Measurements from ENCODE around the gene MYLK2.

MYLK2 gene

DNA sequence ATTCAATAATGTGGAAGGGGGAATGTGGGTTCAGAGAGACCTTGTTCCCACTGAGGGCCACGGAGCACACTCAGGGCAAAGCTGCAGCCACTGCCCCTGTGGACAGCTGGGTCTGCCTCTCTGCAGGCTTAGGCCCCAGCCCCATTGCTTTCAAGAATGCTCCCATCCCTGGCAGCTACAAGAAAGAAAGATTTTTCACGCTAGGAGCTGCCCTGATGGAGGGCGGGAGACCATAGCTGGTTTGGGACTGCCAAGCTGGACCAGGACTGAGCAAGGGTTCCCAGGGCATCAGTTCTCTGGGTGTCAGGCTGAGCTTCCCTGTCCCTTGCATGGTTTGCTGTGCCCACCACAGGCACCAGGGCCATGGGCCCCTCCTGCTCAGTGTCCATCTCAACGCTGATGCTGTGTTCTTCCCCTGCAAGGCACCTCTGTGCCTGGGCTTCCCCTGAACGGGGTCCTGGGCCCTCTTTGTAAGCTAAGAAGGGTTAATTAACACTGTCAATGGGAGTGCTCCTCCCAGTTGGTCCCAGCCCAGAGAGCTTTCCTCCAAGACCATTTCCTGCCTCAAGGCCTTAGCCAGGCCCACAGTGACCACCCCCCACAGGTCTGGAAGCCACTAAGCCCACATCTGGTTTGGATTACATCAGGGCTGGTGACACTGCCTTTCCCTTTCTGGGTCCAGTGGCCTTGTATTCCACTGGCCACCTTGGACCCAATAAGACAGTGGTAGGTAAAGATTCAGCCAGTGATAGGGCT lies 17.9 kb downstream of the MYLK2 start:
- no peak for DNase-seq

DNA sequence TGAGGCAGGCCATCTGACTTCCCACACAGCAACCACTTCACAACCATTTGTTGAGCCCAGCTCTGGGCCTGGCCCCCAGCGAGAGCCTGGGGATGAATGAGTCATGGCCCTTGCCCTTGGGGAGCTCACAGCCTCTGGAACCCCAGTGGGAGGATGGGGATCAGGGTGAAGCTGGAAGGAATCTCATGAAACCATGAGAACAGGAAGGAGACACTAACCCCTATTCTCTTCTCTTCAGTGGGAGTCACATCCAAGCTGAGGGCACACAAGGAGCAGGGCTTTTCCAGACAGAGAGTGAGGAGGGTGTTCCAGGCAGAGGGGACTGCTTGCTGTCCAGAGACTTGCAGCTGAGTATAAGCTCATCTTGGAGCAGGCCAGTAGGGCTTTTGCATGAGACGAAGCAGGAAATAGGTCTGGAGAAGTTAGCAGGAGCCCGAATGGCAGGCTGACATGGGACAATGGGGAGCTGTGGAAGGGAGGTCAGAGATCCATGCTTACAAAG lies 18.8 kb downstream of the MYLK2 start:
- DNase-seq, result no peak

GRCh38 chr20:31838646-31839292 lies 19.6 kb downstream of the MYLK2 start:
- no peak for DNase-seq

DNA sequence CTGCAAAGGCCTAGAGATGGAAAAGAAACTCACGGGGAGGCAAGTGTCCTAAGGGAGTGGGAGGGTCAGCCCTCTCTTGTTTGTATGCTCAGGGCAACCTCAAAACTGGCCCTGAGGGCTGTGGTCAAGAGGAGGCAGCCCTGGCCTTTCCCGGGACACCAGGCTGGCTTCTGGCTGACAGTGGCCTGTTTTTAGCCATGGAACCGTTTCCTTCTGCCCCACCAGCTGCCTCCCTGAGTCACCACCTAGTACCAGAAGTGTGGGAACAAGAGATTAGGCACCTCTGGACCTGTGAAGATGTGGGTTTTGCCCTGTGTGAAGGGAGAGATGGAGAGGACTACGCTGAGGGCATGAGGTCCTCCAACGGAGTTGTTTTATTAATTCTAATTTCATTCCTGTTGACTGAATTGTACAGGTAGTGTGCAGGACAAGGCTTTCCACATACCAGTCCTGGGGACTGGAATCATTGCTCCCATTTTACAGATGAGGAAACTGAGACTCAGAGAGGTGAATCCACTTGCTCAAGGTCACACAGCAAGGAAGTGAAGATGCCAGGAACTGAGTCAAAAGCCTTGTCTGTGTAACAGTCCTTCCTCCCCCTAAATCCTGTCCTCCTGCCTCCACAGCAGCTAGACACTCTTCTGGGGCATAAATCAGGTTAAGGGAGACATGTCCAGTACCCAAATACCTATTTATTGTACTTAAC lies 20.8 kb downstream of the MYLK2 start:
- DNase-seq, result no peak

- no peak for DNase-seq
These were observed 22.0 kb downstream of the MYLK2 start for GRCh38 chr20:31840906-31841816.

- no peak for DNase-seq
These were observed 22.8 kb downstream of the MYLK2 start for GRCh38 chr20:31841928-31842327.

DNA sequence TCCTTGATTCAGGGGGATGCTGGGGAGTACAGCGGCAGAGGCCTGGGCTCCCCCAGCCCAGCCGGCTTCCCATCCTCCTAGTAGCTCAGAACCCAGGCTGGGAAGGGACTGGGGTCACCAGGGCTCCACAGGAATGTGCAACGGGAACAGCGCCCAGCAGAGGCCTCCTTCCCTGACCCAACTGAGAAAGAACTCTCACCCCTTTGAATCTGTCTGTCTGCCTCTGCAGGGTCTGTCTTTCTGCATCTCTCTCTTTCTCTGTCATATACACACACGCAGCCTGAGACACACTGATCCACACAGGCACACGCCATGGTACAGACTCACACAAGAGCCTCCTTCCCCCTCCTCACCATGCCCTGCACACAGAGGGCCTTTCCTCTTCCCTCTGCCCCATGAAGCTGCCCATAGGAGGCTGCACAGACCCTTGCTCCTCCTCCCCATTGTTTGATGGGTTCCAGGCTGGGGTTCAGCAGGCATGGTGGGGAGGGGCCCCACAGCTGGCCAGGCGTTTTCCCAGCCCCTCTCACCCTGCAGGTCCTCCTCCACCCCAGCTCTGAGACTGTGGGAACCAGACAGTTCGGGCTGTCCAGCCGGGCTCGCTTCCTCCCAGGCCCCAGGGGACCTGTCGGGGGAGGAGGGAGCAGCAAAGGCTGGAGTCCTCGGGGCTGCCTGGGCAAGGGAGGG lies 23.5 kb downstream of the MYLK2 start:
- DNase-seq, result no peak

GRCh38 chr20:31843288-31843687 lies 24.1 kb downstream of the MYLK2 start:
- DNase-seq, result no peak

DNA sequence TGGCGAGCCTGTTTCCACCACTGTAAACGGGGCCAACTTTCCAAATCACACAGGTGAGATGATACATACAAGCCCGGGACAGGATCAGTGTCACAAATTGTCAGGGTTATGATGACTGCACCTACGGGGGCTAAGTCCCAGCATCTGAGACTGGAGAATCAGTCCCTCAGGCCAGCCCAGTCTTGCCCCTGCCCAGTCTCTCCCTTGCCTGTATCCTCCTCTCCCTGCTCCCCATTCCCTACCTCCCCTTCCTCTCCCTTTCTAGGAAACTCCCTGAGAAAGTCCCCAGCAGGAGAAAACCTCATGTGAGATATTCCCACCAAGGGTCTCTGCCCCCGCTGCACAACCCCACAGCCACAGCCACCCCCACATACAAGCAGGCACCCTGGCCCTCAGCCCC lies 24.7 kb downstream of the MYLK2 start:
- no peak for DNase-seq

GRCh38 chr20:31844737-31845299 lies 25.7 kb downstream of the MYLK2 start:
- DNase-seq, result no peak

- no peak for DNase-seq
These were observed 26.2 kb downstream of the MYLK2 start, which contains the start of gene FOXS1 for GRCh38 chr20:31845300-31845863. Gene FOXS1, minus strand, starts transcription at chr20:31845604. Its CDS starts 62 bp downstream, at chr20:31845542.

GRCh38 chr20:31846793-31847138 lies 27.6 kb downstream of the MYLK2 start:
- no peak for DNase-seq

- DNase-seq, result no peak
These were observed 29.2 kb downstream of the MYLK2 start for GRCh38 chr20:31848088-31848999.

GRCh38 chr20:31849306-31849930 lies 30.3 kb downstream of the MYLK2 start:
- DNase-seq, result no peak

GRCh38 chr20:31851240-31851955 lies 32.2 kb downstream of the MYLK2 start:
- no peak for DNase-seq

DNA sequence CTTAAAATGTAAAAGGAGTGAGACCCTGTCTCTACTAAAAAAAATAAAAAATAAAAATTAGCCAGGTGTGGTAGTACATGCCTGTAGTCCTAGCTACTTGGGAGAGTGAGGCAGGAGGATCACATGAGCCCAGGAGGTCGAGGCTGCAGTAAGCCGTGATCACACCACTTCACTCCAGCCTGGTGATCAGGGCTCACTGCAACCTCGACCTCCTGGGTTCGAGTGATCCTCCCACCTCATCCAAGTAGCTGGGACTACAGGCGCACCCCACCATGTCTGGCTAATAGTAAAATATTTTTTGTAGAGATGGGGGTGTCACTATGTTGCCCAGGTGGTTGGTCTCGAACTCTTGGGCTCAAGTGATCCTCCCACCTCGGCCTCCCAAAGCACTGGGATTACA lies 34.3 kb downstream of the MYLK2 start:
- DNase-seq, result no peak

DNA sequence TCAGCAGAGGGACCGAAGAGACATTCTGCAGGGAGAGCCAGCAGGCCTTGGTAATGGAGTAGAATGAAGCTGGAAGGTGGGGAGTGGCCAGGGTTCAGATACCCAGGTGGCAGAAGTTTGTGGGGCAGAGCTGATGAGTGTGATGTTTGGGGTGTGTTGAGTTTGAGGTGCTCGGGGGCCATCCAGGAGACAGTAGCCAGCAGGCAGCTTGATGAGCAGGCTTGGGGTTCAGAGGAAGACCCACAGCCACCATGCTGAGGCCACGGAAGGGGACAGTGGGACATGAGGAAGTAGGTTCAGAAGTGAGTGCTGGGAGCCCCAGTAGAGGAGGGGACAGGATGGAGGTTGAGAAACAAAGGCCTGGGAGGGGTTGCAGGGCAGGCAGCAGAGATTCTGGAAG lies 37.4 kb downstream of the MYLK2 start:
- no peak for DNase-seq

DNA sequence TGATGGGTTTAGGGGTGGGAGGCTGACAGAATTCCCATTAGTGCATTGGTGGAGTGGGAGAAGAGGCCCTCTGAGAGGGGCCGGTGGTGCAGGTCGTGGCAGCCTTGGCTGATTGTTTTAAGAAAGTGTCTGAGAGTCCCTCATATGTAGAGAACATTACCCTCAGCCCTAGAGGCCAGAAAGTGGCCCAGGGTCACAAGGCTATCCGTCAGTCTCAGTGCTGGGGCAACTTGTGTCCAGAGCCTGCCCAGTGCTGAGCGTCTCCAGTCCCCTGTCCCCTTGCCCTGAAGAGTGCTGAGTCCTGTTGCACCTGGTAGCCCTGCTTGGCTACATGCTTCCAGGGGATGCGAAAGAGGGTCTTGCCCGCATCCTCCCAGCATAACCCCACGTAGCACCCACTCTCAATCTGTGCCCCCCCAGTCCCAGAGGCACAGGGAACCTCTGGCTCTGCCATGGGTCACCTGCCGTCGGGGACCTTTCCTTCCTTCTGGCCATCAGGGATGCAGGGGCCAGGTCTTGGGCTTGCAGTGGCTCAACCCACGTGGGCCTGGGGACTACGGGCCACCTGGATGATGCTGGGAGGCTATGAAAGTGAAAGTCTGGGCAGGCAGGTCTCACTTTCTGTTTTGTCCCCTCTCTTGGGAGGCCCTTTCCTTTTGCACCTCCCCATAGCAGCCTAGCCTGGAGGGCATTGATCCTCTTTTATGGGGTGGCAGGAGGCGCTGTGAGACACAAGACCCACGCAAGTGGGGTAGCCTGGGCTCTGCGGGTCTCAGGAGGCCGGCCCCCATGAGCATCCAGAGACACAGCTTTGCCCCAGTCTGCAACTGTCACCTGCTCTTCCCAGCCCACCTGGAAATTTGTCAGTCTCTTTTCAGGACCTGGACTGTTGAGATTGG lies 39.0 kb downstream of the MYLK2 start:
- no peak for DNase-seq

Measured in activated CD8-positive, alpha-beta memory T cell treated with anti-CD3 and anti-CD28 coated beads for 24 hours (primary cell).